NB4 (cell line): ENCODE results near the gene HOXC4.

ENCODE experiments used
- MYC ChIP-seq: IDR thresholded peaks from 2 replicates; pipeline ENCODE4 v1.6.1; 2011; ENCODE audit warnings: low read depth, low read length
- POLR2A ChIP-seq: IDR thresholded peaks from 2 replicates; pipeline ENCODE4 v1.6.1; 2011; ENCODE audit warnings: mild to moderate bottlenecking; ENCODE audit not compliant: insufficient read length; ENCODE audit errors: extremely low read depth
- TF ChIP-seq, protein P1 (sequence below): IDR thresholded peaks from one replicate; pipeline ENCODE4 v1.5.1; 2012; ENCODE audit warnings: low read depth, low read length

DNA sequence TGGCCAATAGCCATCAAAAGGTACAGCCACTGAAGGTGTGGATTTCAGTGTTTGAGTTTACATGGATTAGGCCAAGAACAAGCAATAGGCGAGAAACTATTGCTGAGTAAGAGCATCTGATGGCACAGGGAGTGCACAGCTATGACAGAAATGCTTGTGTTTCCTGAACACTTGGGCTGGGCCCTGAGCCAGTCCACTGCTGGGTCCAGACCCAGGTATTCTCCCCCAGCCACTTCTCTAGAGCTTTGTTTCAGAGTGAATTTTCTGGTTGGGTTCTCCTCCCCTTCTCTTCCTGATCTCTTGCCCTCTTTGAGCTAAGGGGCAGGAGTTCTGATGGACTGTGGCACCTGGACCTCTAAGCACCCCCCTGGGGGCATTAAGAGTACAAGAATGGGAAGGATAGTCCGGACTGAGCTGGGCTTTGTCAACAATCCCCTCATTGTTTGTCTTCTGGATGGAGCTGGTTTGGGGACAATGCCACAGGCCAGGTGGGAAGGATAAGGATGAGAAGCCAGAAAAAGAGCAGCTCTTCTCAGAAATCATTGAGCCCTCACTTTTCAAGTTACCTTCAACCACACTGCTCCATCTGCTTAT is 12.4 kb upstream of the HOXC4 start:
- TF ChIP-seq, protein P1, sequence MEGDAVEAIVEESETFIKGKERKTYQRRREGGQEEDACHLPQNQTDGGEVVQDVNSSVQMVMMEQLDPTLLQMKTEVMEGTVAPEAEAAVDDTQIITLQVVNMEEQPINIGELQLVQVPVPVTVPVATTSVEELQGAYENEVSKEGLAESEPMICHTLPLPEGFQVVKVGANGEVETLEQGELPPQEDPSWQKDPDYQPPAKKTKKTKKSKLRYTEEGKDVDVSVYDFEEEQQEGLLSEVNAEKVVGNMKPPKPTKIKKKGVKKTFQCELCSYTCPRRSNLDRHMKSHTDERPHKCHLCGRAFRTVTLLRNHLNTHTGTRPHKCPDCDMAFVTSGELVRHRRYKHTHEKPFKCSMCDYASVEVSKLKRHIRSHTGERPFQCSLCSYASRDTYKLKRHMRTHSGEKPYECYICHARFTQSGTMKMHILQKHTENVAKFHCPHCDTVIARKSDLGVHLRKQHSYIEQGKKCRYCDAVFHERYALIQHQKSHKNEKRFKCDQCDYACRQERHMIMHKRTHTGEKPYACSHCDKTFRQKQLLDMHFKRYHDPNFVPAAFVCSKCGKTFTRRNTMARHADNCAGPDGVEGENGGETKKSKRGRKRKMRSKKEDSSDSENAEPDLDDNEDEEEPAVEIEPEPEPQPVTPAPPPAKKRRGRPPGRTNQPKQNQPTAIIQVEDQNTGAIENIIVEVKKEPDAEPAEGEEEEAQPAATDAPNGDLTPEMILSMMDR: no peak
- TF ChIP-seq POLR2A (no peak), MYC (no peak)
